KG1 (cell line): Measurements from ENCODE around the gene S100A13.
A peak's percentile ranks its signal among the peaks of the same experiment; 100 is the strongest.
"Not testable (repeated sequence)": the region's sequence is repeated elsewhere in the genome, so short reads cannot be mapped to it uniquely, and the experiment has no call there.

Experiments used
- DNase-seq: peaks from one replicate; lab custom pipeline; 2025; lab: John Stamatoyannopoulos, UW

The S100A13 gene

DNA sequence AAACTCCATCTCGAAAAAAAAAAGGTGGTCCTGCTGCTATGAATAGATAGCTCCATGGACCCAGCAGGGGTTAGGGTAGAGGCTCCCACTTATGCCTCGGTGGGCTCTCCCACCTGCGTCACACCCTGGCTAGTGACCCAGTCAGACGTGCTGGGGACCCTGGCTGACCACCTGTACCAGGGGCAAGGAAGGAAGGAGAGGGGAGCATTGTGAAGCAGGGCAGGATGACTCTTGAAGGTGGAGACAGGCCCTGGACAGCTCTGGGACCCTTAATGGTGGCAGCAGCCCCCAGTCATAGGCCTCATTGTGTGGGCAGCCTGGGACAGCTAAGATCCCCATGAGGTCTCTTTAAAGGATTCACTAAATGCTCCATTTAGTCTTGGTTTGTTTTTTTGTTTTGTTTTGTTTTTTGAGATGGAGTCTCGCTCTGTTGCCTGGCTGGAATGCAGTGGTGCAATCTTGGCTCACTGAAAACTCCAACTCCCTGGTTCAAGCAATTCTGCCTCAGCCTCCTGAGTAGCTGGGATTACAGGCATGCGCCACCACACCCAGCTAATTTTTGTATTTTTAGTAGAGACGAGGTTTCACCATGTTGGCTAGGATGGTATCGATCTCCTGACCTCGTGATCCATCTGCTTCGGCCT is 20.8 kb upstream of the S100A13 start:
- DNase-seq, result no peak

DNA sequence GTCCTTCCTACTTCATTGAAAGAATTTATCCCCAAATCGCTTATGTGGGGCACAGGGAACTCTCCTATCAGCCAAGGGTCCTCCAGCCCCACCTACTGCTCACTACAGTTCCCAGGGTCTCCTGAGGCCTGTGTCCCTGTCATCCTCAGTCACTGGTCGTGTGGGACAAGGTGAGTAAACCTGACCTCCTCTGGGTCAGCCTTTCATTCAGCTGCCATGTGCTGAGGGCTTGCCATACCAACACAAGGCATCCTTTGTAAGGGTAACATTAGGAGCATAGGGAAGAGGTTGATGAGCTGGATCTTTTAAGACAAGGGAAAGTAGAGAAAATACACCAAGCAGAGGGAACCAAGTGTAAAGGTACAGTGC is 20.0 kb upstream of the S100A13 start:
- DNase-seq, result no peak

DNA sequence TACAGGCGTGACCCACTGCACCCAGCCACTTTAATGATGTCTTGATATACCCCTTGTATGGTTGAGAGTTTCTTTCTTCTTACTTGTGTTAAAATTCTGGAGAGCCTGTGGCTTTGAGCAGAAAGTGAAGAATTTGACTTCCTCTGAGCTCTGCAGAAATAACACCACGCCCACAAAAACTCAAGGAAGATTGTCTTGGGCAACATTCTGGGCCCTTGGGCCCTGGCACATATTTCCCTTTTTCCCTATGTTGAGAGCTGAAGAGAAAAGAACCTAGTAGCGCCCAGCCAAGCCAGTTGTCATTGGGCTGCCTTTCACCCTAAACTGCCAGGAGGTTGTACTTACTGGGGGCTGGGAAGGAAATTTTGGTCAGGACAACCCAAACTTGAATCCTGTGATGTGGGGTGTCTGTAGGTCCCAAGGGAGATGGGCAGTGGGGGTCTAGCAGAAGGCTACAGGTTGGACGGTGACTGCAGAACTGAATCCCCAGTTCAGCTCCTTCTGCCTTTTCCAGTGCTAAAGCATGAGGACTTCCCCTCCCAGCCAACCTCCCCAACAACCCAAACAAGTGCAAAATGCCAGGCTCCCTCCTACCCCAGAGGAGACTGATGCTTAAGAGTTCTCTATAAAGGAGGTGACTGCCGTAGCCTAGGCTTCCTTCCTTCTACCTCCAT is 19.5 kb upstream of the S100A13 start:
- DNase-seq, result no peak

DNA sequence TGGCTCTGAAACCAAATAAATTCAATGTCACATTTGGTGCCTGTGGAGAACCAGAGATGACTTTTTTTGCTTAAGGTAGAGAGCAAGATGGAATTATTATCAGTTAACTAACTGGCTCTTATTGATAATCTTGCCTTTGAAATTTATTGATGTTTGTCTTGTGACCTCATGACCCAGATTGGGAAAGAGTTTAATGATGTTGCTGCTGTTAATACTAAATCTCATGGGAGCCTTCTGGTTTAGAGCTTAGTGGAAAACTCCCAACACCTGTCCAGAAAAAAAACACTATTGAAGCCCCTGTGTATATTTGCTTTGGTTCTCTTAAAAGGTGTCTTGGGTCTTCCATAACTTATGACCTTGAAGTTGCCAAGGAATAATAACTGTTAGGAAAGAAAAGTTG is 16.5 kb upstream of the S100A13 start:
- no peak for DNase-seq

DNA sequence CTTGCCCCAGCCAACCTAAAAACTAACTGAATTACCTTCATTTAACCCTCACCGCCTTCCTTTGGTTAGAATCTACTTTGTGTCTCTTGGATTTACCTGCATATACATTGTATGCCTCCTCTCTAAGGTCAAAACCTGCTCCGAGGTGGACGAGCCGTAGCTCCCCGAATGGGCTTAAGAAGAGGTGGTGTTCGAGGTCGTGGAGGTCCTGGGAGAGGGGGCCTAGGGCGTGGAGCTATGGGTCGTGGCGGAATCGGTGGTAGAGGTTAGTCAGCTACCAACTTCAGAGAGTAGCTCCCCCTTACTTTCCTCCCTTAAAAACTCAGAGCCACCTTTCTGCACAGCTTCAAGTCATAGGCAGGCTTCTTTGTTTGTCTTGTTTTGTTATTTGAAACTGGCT is 15.8 kb upstream of the S100A13 start:
- no peak for DNase-seq

DNA sequence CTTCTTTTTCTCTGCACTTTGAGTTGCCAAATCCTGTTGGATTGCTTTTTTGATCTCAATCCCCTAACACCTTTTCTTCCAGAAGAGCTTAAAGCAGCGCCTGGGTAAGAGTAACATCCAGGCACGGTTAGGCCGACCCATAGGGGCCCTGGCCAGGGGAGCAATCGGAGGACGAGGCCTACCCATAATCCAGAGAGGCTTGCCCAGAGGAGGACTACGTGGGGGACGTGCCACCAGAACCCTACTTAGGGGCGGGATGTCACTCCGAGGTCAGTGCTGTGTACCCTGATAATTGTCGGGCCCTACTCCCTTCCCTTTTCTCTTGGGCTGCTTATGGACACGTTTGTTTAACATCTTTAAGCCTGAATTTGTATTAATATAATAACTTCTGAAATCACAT is 14.9 kb upstream of the S100A13 start:
- no peak for DNase-seq

DNA sequence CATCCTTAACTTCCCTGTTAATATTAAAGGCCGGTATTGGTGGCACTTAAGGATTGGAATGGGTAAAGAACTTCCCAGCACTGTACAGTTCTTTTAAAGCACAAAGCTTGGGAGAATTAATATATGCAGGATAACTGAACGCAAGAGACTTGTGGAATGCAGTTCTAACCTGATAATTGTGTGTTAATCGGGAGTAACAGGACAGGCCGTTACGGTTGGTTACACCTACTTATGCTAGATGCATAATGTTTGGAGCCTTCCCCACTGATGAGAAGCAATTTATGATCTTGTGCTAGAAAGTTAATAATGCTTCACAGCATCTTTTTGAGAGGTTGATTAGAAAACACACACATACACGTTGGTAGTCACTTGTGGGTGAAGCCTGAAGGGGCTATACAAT is 13.6 kb upstream of the S100A13 start:
- DNase-seq, result no peak

DNA sequence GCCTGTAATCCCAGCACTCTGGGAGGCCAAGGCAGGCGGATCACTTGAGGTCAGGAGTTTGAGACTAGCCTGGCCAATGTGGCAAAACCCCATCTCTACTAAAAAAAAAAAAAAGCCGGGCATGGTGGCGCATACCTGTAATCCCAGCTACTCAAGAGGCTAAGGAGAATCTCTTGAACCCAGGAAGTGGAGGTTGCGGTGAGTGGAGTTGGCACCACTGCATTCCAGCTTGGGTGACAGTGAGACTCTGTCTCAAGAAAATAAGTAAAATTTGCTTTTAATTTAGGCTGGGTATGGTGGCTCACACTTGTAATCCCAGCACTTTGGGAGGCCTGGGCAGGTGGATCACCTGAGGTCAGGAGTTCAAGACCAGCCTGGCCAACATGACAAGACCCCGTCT is 12.9 kb upstream of the S100A13 start:
- not testable (repeated sequence) for DNase-seq

DNA sequence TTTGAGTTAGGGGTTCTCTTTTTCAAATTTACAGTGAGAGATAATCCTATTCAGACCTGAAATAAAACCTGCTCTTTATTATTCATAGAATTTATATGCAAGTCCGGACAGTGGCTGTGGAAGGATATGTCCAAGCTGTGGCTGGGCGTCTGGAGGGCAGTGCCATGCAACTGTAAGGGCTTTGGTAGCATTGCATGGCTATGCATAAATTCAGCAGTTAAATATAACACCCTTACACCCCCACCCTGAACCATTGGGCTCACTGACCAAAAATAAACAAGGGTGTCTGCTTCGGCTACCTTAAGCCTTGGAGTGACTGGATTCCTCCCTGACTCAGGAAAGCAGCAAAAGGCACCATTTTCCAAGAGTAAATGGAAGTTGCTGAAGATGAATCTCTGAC is 12.0 kb upstream of the S100A13 start:
- no peak for DNase-seq

DNA sequence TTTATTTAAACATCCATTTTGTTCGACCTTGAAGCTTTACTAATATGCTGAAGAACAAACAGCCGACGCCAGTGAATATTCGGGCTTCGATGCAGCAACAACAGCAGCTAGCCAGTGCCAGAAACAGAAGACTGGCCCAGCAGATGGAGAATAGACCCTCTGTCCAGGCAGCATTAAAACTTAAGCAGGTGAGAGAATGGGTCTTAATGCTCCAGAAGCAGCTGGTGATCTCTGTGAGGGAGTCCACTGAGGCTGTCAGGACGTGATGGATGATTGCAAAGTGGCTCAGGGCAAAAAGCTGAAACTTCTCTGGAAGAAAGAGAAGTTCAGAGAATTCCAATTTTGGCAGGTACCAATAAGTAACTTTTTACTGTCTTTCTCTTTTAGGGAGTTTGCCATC is 11.0 kb upstream of the S100A13 start:
- DNase-seq, result no peak

DNA sequence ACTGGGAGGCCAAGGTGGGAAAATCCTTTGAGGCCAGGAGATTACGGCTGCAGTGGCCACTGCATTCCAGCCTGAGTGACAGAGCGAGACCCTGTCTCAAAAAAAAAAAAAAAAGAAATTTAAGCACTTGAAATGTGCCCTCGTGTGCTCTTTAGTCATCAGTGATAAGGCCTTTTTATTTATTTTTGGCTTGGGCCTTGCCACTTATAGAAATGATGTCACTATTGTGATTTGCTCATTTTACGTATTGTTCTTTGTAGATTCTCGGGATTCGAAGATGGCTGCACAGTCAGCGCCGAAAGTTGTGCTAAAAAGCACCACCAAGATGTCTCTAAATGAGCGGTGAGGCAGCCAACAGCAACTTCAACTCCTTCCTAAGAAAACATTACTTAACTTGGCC is 9.0 kb upstream of the S100A13 start:
- DNase-seq, result no peak

DNA sequence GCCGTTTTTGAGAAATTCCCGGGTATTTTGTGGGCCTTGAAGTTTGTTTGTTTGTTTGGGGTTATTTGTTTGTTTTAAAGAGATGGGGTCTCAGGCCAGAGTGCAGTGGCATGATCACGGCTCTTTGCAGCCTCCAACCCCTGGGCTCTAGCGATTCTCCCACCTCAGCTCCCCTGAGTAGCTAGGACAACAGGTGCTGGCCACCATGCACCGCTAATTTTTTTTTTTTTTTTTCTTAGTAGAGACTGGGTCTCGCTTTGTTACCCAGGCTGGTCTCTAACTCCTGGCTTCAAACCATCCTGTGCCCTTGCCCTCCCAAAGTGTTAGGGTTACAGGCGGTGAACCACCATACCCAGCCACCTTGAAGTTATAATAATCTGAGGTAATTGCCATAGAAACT is 8.6 kb upstream of the S100A13 start:
- DNase-seq, result no peak

DNA sequence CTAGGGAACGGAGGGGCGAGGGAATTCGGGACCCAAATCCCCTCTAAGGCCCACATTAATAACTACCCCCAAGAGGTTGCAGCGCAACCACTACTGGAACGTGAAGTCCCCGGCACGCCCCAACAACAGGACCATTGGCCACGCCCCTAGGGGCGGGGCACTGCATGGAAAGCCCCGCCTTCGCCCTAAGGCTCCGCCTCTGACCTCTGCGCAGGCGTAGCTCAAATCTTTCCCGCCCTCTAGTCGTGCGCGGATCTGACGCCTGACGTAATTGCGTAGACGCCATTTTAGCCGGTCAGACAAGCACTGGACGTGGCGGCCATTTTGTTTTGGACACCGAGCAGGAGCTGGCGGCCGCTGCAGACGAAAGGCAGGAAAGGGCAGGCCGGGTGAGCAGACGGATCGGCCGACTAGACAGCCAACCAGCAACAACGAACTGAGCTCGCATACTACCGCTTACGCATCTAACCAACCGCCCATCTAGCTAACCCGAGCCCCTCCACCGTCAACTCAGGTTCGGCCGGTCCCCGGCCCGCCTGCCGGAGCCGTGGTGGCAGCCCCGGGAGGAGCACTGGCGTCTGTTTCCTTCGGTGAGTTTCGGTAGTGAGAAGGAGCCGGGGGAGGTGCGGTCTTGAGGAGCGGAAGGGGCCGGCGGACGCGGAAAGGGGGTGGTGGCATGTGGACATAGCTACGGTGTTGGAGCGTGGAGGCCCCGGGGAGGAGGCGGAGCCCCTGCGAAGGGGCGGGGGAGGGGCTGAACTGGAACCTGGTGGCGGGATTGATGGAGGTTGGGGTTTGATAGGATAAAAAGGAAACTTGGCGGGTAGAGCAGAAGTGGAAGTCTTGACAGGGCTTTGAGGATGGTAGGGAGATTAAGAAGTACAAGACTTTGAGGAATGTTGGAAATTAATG is 6.7 kb upstream of the S100A13 start, which contains the start of gene CHTOP:
TSS of gene CHTOP (plus strand) at position 313 of the 912 bp plus-strand sequence. CDS start 2,523 bp downstream, outside the sequence.
- peak; percentile 95 for DNase-seq

DNA sequence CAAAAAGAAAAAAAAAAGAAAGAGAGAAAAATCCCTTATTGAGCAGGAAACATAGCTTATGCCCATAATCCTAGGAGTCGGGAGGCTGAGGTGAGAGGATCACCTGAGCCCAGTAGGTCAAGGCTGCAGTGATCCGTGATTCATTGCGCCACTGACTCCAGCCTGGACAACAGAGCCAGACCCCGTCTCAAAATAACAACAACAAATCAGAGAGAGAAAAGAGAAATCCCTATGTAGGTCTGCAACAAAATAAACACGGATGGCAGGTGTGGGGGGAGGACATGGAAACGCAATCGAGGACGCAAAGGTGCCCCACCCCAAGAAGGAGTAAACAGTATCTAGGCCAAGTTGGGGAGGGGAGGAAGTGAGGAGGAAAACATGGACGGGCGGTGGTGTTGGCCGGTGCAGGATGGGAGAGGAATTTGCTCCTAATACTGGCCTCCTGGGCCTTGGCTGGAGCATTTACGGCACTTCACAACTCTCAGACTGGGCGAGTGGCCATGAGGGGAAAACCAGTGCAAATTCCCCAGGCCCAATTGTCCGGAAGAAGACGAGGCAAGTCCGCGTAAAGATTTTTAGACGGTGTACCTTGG is 6.0 kb upstream of the S100A13 start:
- DNase-seq, result no peak

DNA sequence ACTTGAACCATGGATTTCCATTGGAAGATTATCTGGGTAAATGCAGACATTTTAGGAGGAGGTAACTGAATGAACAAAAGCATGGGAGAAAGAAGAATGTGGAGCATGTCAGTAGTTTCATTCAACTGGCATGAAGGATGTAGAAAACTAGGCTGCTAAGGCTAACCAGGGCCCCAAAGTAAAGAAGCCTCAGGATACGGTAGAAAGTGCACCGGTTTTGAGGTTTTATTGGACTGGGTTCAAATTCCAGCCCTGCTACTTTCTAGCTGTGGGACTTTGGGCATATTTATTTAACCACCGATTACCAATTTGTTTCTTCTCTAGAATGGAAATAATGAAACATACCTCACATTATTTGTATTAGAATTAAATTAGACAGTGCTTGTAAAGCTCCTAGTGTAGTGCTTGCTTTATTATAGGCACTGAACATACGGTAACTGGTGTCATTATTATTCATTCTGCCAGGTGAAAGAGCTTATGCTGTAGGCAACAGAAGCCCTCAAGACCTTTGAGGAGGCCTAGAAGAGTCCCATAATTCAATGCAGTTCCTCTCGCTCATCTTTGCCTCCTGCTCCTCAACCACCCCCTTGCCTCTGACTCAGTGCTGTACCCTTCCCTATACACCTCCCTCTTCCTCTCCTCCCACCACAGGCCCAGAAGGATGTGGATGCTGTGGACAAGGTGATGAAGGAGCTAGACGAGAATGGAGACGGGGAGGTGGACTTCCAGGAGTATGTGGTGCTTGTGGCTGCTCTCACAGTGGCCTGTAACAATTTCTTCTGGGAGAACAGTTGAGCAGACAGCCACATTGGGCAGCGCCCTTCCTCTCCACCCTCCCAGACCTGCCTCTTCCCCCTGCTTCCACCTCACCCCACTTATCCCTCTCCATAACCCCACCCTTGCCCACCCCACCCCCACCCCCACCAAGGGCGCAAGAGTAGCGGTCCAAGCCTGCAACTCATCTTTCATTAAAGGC is 4.0 kb upstream of the S100A13 start:
- no peak for DNase-seq

DNA sequence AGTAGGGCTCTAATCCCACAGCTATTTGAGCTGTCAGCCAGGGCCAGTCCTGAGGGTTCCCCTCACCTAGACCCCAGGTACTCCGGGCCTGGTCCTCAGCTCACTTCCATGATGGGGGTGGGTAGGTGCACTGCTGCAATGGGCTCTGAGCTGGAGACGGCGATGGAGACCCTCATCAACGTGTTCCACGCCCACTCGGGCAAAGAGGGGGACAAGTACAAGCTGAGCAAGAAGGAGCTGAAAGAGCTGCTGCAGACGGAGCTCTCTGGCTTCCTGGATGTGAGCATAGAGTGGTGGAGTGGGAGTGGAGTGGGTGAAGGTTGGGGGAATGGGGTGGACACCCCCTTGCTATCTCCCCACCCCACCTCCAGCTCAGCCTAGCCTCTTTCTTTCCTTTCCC is 3.1 kb upstream of the S100A13 start:
- DNase-seq, result no peak

DNA sequence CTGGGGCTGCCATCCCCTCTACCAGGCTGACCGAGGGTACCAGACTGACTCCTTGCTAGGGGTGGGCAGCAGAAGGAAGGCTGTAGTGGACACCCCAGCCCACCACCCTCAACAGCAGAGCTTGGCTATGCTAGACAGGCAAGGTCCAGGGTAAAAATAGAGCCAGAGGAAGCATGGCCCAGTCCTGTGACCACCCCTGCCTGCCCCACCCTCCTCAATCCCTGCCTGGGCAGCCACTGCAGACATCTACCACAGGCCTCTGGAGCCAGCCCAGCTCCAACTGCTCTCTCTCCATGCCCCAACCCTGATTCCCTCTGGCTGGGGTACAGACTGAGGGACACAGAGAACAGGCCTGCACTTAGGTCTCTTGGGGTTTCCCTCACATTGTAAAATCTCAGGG is 2.7 kb upstream of the S100A13 start:
- no peak for DNase-seq

DNA sequence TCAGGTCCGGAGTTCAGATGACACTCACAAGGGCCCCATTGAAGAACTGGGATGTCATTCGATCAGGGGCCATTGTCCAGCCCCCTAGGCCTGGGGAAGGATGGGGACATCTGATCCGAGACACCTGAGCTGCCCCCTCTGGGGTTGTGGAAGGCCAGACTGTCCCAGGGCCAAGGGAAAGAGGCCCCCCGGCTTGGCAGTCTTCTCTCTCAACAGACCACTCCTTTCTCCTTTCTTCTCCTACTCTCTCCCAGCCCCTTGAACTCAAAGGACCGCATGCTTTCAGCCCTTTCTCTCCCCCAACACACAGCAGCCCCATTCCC is 2.0 kb upstream of the S100A13 start:
- no peak for DNase-seq

DNA sequence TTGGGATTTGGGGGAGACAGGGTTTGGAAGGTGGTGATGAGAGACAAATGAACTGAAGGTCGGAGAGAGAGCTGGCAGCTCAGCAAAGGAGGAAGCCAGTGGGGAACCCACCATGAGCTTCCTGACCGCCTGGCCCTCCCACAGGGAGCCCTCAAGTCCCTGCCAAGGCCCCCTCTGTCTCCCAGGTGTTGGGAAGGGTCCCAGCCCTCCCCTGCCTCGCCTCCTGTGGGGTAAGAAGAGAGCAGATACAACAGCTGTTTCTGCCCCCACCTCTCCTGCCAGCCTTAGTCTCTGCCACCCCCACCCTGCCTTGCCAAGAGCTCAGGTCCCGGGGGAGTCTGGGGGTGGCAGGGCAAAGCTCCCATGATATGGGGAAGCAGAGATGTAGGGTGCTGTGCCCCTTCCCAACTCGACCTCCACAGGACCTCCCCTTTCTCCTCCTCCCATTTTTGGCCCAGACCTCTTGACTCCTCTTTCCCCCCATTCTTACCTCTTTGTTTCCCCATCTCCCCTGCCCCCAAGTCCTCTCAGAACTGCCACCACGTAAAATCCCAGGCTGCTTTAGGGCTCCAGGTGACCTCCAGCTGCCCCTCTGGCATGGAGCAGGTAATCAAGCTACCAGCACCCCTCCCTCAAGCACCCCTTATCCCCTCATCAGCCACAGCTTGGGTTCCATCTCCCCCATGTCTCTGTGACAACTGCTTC is 1.5 kb upstream of the S100A13 start:
- DNase-seq, result no peak

DNA sequence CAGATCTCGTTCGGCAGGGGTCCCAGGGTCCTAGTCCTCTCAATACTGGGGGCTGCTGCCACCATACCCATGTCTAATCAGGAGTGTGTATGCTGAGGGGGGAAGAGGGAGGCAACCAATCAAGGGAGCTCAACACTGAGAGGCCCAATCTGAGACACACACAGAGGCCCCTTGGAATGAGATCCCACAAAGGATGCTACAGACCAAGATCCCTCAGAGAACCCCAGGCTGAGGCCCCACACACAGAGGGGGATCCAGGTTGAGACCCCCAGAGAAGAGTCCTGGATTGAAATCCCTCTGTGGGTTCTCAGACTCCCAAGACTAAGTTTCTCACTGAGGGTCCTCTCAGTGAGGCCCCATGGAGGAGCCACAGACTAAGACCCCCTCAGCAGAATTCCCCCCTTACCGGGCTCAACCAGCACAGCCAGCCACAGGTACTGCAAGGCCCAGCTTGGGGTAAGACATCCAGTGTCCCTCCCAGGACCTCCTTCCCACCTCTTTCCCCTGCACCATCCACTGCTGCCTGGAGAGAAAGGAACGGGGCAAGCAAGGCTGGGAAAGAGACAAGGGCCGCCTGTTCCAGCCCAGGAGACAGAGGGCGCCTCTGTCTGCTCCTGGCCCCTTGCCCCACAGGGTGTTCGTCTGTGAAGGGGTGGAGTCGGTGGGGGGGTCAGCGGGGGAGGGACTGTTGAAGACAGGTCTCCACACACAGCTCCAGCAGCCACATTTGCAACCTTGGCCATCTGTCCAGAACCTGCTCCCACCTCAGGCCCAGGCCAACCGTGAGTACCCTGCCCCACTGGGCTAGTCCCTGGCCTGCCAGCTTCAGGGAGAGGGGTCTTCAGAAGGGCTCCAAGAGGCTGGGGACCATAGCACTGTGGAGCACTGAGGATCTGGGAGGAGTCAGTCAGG is 666 bp upstream of the S100A13 start, which contains the start of gene S100A1:
TSS of gene S100A1 (plus strand) at position 720 of the 912 bp plus-strand sequence. CDS start 2,088 bp downstream, outside the sequence.
- no peak for DNase-seq
